Kidney glomerular epithelial cell (primary cell): Measurements from ENCODE around the gene INAFM1.

Experiments used
- DNase-seq: peaks from one replicate; lab custom pipeline; 2025; lab: John Stamatoyannopoulos, UW

The INAFM1 gene

DNA sequence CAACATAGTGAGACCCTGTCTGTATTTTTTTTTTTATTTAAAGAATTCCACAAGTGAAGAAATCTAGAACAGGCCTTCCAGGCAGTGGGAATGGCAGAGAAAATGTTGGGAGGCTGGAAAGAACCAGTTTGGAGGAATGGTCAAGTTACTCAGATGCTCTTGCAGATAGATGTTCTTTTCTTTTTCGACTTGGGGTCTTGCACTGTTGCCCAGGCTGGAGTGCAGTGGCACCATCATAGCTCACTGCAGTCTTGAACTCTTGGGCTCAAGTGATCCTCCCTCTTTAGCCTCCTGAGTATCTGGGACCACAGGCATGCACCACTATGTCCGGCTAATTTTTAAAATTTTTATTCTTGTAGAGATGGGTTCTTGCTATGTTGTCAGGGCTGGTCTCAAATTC lies 35.6 kb downstream of the INAFM1 start:
- no peak for DNase-seq

DNA sequence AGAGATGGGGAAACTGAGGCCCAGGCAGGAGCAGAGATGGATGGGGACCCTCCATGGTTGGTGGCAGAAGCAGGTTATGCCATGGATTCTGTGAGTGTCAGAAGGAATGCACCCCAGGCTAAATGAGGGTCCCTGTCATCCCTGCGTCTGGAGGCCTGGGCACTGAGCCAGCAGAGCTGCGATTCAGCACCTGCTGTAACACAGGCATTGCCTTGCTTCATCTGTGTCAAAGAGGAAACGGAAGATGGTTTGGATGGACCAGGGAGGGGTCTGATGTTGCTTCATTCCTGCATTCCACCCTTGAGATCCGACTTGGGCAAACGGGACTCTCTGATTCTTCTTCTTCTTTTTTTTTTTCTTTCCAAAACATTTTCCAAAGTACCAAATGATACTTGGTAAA lies 36.1 kb downstream of the INAFM1 start:
- DNase-seq: no peak

DNA sequence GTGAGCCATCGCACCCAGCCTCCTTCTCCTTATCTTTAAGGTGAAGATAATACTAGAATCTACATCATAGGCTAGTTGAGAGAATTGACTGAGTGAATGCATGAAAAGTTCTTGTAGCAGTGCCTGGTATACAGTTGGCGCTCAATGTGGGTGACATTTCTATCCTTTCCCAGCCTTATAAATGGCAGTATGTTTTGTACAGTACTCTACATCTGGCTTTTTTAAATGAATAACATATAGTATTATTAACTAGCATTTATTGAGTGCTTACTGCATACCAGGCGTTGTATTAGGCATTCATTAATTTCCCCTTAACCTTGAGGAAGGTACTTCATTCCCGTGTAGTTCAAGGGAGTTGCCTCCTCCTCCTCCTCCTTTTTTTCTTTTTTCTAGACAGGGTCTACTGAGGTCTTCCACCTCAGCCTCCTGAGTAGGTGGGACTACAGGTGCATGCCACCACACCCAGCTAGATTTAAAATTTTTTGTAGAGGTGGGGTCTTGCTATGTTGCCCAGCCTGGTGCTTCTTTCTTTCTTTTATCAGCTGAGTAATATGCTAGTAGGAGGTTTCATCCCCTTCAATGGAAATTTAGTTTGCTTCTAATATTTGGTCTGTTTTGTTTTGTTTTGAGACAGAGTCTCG lies 37.8 kb downstream of the INAFM1 start:
- DNase-seq: no peak

DNA sequence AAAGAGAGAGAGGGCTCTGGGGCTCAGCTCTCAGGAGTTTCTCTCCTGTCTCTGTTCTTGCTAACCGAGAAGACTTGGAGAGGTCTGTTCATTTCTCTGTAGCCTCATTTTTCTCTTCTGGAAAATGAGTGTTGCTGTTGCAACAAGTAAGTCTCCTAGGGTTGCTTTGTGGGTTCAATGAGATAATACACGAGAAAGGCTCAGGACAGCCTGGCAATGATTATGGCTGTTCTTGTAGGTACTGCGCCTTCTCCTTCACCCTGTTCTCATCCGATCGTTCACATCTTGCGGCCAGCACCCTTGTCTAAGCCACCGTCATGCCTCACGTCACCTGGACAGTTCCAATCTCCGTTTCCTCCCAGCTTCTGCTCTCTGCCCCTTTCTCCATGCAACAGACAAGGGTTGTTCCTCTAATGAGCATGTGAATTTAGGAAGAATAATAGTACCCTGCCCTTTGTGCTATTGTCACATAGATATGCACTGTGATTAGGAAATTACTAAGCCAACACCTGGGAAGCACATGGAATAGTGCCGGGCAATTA lies 39.1 kb downstream of the INAFM1 start:
- no peak for DNase-seq

DNA sequence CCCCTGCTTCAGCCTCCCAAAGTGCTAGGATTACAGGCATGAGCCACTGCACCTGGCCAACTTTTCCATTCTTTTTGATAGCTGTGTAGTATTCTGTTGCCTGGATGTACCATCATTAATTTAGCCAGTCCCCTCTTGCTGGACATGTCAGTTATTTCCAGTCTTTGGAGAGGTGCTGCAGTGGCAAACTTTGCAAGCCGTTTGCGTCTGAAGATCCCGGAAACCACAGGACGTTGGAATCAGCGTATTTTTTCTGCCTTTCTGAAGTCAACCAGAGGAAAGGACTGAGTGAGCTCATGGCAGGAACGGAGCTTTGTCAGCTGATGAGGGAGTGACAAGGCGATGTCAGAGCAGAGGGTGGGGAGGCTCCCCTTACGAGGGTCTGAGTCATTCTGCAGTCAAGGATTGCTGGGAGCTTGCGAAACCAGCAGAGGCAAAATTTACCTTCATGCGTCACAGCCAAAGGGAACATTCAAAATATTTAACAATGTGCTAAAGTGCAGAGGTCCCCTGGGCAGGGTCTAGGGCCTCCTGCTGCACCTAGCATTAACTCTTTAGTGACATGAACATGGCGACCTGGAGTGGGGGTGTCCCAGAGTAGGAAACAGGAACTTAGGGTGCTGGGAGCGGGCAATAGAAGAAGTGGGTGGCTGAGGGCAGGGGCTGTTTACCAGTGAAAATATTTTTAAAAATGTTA lies 40.6 kb downstream of the INAFM1 start:
- DNase-seq: peak; percentile 51

DNA sequence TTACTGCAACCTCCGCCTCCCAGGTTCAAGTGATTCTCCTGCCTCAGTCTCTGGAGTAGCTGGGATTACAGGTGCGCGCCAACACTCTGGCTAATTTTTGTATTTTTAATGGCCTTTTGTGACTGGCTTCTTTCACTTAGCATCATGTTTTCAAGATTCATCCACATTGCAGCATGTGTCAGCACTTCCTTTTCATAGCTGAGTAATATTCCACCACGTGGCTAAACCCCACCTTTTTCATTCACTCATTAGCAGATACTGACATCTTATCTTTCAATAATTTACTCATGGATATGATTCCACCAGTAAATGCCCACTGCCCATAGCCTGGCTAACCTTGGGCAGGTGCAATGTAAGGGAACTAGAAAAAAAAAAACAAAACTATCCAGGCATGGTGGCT lies 41.8 kb downstream of the INAFM1 start:
- no peak for DNase-seq

DNA sequence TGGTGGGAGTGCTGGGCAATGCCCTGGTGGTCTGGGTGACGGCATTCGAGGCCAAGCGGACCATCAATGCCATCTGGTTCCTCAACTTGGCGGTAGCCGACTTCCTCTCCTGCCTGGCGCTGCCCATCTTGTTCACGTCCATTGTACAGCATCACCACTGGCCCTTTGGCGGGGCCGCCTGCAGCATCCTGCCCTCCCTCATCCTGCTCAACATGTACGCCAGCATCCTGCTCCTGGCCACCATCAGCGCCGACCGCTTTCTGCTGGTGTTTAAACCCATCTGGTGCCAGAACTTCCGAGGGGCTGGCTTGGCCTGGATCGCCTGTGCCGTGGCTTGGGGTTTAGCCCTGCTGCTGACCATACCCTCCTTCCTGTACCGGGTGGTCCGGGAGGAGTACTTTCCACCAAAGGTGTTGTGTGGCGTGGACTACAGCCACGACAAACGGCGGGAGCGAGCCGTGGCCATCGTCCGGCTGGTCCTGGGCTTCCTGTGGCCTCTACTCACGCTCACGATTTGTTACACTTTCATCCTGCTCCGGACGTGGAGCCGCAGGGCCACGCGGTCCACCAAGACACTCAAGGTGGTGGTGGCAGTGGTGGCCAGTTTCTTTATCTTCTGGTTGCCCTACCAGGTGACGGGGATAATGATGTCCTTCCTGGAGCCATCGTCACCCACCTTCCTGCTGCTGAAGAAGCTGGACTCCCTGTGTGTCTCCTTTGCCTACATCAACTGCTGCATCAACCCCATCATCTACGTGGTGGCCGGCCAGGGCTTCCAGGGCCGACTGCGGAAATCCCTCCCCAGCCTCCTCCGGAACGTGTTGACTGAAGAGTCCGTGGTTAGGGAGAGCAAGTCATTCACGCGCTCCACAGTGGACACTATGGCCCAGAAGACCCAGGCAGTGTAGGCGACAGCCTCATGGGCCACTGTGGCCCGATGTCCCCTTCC lies 45.5 kb downstream of the INAFM1 start:
- DNase-seq: no peak

DNA sequence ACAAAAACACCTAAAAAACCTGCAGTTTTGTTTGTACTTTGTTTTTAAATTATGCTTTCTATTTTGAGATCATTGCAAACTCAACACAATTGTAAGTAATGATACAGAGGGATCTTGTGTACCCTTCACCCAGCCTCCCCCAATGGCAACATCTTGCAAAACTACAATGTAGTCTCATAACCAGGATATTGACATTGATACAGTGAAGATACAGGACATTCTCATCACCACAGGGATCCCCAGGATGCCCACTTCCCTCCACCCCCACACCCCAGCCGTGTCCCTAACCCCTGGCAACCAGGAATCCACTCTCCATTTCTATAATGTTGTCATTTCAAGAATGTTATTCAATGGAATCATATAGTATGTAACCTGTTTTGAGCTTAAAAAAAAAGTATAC lies 46.9 kb downstream of the INAFM1 start:
- no peak for DNase-seq

DNA sequence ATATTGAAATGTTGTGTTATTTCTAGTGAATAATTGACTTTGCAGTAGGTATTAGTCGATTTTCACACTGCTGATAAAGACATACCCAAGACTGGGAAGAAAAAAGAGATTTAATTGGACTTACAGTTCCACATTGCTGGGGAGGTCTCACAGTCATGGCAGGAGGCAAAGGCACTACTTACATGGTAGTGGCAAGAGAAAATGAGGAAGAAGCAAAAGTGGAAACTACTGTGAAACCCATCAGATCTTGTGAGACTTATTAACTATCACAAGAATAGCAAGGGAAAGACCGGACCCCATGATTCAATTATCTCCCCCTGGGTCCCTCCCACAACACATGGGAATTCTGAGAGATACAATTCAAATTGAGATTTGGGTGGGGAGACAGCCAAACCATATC lies 47.4 kb downstream of the INAFM1 start:
- no peak for DNase-seq

DNA sequence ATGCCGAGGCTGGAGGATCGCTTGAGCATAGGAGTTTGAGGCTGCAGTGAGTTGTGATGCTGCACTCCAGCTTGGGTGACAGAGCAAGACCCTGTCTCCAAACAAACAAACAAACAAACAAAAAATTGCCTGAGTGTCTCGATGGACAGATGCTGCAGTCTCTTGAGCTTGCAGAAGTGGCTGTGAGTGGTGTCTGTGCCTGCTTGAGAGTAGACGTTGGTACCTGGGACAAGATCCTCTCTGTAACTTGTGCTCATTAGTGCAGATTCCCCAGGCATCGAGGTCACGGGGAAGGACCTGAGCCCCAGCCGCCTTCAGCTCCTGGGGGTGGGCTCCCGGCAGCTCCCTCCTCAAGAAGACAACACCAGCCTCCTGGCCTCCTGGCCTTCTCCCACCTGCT lies 48.7 kb downstream of the INAFM1 start:
- no peak for DNase-seq

DNA sequence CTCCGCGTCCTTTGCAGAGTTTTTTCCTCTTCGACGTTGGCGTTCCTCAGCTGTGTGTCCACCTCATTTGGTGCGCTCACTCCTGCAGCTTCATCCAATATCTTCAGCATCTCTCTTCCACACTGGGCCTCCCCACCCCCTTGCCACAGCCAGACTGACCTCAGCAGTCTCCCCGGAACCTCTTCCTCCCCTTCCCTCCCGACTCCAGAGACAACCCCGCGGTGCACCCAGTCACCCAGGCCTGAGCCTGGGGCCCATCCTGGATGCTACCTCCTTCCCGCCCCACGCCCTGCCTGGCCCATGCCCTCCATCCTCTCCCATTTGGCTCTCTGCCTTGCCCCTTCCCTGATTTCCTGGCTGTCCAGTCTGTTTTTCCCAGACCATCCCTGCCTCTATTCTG lies 49.2 kb downstream of the INAFM1 start:
- DNase-seq: no peak

DNA sequence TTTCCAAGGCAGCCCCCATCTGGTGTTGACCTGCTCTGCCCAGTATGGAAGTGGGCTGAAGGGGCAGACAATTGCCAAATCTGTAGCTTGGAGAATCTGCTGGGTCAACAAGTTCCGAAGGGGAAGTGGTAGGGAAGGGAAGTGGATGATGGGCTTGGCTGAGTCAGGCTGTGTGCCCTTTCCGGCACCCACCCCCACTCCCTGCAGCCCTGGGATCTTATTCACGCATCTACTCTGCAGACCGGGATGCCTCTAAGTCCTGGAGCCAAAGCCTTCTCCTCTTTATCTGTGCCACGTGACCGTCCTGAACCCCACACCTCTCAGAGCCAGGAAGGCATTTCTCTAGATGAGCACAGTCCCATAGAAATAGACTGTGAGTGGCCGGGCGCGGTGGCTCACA lies 49.8 kb downstream of the INAFM1 start:
- no peak for DNase-seq
